Activated naive CD8-positive, alpha-beta T cell (primary cell): ENCODE results near the gene TMEM95.

ENCODE experiments used
- H3K27ac Mint-ChIP-seq: one replicate; pipeline ENCODE4 v1.8.0; 2021; ENCODE audit warnings: mixed read lengths
- H3K27me3 Mint-ChIP-seq: one replicate; pipeline ENCODE4 v1.8.0; 2021; ENCODE audit warnings: mixed read lengths
- H3K36me3 Mint-ChIP-seq: one replicate; pipeline ENCODE4 v1.8.0; 2021; ENCODE audit warnings: mixed read lengths
- H3K4me1 Mint-ChIP-seq: one replicate; pipeline ENCODE4 v1.8.0; 2021; ENCODE audit warnings: low read depth, mixed read lengths
- H3K4me3 Mint-ChIP-seq: one replicate; pipeline ENCODE4 v1.8.0; 2021; ENCODE audit warnings: mild to moderate bottlenecking, mixed read lengths
- H3K9me3 Mint-ChIP-seq: one replicate; pipeline ENCODE4 v1.8.0; 2021; ENCODE audit warnings: low read depth, mixed read lengths

Gene TMEM95

DNA sequence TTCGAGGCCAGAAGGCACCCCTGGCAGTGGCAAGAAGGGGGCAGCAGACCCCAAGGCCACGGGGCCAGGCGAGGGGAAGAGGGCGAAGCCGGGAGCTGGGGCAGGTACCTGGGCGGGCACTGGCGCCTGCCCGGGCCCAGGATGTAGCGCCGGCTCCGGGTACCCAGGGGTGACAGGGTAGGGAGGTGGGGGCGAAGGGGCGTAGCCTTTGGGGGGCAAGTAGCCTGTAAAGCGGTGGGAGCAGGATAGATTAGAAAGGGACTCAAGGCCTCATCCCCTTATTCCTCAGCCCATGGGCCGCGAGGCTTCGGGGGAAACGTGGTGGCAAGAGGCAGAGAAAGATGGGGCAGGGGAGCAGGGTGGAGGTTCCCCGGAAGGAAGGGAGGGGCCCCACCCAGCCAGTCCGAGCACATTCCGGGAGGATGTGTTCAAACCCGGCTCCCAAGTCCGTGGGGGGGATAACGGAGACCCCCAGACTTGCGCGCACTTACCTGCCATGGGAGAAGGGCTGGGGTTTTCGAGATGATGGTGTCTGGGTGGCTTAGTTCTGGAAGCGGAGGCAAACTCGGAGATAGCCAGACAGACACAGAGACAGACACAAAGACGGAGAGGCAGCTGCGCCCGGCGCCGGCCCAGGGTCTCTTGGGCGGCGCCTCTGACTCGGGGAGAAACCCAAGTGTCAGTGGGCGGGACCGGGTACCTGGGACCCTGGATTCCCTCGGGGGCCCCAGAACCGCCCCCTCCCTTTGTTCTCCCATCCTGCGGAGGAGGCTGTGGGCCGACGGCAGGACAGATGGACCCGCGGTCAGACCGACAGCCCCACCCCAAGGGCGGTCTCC, 38.9 kb downstream of the TMEM95 start:
- no peaks in the 10 kb centered on the region for H3K36me3 Mint-ChIP-seq
- no peaks in the 10 kb centered on the region for H3K27me3 Mint-ChIP-seq
- H3K4me1 Mint-ChIP-seq, result peaks cover 28% of the 10 kb centered on the region
- no peaks in the 10 kb centered on the region for H3K9me3 Mint-ChIP-seq
- peak overlapping the region; percentile 87 for H3K27ac Mint-ChIP-seq
- H3K4me3 Mint-ChIP-seq, result peak overlapping the region; percentile 92

DNA sequence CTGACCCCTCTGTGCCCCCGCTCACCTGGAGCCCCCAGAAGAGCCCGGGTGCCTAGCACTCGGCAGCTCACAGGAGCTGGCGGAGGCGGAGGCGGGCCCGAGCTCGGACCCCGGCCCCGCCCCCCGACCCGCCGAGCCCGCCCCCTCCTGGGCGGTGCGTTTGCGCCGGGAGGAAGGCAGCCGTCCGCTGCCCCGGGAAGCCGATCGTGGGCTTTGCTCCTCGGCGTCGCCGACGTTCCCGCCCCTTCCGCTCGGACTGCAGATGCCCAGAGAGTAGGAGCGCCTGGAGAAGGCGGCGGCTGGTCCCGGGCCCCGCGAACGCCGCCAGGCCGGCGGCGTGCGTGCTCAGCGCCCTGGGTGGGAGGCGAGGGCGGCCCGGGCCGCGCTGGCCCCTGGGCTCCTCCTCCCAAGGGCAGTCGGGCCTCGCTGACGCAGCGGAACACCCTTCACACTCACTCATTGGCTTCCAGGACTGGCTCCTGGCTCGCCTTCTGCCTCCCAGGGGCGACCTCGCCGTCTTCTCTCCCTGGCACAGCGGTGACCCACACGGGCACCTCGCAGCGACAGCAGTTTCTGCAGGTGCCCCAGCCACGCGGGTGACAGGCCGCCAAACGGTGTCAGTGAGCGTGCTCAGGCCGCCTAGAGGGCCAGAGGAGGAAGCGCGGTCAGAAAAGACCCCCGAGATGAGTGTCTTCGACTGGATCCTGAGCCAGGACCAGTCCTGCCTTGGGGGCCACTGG, 39.7 kb downstream of the TMEM95 start, which contains the start of gene PLSCR3:
PLSCR3 (minus strand) TSS at position 74 of the 740 bp plus-strand sequence. CDS start 415 bp downstream, outside the sequence.
- Mint-ChIP-seq H3K9me3 (no peaks in the 10 kb centered on the region), H3K36me3 (no peaks in the 10 kb centered on the region), H3K4me3 (peak within 1 kb of the TSS; percentile 93), H3K27me3 (no peaks in the 10 kb centered on the region), H3K4me1 (peaks cover 26% of the 10 kb centered on the region), H3K27ac (peak within 1 kb of the TSS; percentile 95)

DNA sequence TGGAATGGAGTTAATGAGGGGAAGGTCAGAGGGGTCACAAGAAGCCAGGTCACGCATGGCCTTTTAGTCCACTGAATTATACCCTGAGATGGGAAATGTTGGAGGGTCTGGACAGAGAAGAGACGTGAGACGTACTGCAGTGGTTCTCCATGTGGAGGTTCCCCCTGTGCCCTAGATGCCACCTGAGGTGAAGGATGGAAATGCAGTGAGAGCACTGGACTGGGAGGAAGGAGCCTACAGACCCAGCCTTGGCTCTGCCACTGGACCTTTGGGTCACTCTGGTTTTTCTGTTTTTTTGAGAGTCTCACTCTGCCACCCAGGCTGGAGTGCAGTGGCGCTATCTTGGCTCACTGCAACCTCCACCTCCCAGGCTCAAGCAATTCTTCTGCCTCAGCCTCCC, 41.2 kb downstream of the TMEM95 start:
- peak overlapping the region; percentile 50 for H3K27ac Mint-ChIP-seq
- peak overlapping the region; percentile 52 for H3K4me3 Mint-ChIP-seq
- H3K9me3 Mint-ChIP-seq, result no peaks in the 10 kb centered on the region
- peaks cover 21% of the 10 kb centered on the region for H3K4me1 Mint-ChIP-seq
- H3K27me3 Mint-ChIP-seq, result no peaks in the 10 kb centered on the region
- H3K36me3 Mint-ChIP-seq, result no peaks in the 10 kb centered on the region

DNA sequence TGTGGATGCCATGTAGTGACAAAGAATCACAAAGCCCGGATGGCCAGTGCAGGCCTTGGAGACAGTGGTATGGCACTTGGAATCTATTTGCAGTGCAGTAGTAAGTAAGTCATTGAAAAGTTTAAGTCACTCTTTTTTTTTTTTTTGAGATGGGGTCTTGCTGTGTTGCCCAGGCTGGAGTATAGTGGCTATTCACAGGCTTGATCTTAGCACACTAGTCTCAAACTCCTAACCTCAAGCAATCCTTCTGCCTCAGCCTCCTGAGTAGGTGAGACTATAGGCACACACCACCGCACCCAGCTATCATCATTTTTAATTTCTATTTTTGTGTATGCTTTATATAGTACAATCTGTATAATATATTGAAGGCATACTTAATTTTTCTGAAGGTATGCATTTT, 43.7 kb downstream of the TMEM95 start:
- H3K9me3 Mint-ChIP-seq, result no peaks in the 10 kb centered on the region
- no peak overlapping the region for H3K27ac Mint-ChIP-seq
- H3K36me3 Mint-ChIP-seq, result peaks cover 2% of the 10 kb centered on the region
- H3K4me3 Mint-ChIP-seq, result no peak overlapping the region
- no peaks in the 10 kb centered on the region for H3K27me3 Mint-ChIP-seq
- H3K4me1 Mint-ChIP-seq, result peaks cover 16% of the 10 kb centered on the region

DNA sequence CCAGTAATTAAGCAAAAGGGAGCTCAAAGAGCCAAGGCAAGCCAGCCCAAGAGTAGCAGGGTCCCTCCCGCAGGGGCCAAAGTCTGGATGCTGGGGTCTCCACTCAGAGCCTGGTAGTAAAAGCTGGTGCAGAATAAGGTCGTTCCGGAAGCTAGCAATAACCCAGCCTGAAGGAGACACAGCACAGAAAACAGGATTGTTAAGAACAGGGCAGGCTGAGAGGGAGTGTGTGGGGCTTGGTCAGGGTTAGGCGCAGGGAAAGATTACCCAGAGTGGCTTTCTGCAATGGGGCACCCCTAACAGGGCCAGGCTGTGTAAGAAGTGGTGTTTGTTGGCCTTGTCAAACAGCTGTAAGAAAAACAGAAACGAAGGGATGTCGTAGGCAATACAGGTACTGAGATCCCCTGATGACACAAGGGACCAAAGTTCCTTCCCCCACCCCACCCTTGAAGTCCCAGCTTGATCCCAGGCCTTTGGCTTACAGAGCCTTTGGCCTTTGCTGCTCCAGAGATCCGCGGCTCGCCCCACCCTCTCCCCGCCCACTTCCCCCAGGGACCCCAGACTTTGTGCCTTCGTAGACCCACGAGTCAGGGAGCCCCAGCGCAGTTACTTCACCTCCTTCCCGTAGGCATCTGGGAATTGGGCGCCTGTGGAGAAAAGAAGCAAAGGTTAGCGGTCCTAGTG, 48.2 kb downstream of the TMEM95 start:
- Mint-ChIP-seq H3K36me3 (peaks cover 2% of the 10 kb centered on the region), H3K27ac (peak overlapping the region; percentile 54), H3K27me3 (no peaks in the 10 kb centered on the region), H3K4me3 (peak overlapping the region; percentile 95), H3K4me1 (peaks cover 18% of the 10 kb centered on the region), H3K9me3 (no peaks in the 10 kb centered on the region)

DNA sequence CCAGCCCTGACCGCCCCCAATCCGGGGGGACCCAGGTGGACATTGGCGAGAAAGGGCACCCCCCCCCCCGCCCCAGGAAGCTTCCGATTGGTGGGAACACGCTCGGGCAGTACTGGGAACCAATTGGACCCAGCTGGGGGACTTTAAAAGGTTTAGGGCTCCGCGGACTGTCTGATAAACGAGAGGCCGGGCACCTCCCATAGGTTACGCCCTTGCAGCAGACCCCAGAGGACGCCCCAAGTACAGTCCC, 48.7 kb downstream of the TMEM95 start:
- peak overlapping the region; percentile 95 for H3K4me3 Mint-ChIP-seq
- H3K36me3 Mint-ChIP-seq, result peaks cover 2% of the 10 kb centered on the region
- peak overlapping the region; percentile 89 for H3K27ac Mint-ChIP-seq
- H3K4me1 Mint-ChIP-seq, result peaks cover 18% of the 10 kb centered on the region
- no peaks in the 10 kb centered on the region for H3K9me3 Mint-ChIP-seq
- no peaks in the 10 kb centered on the region for H3K27me3 Mint-ChIP-seq

DNA sequence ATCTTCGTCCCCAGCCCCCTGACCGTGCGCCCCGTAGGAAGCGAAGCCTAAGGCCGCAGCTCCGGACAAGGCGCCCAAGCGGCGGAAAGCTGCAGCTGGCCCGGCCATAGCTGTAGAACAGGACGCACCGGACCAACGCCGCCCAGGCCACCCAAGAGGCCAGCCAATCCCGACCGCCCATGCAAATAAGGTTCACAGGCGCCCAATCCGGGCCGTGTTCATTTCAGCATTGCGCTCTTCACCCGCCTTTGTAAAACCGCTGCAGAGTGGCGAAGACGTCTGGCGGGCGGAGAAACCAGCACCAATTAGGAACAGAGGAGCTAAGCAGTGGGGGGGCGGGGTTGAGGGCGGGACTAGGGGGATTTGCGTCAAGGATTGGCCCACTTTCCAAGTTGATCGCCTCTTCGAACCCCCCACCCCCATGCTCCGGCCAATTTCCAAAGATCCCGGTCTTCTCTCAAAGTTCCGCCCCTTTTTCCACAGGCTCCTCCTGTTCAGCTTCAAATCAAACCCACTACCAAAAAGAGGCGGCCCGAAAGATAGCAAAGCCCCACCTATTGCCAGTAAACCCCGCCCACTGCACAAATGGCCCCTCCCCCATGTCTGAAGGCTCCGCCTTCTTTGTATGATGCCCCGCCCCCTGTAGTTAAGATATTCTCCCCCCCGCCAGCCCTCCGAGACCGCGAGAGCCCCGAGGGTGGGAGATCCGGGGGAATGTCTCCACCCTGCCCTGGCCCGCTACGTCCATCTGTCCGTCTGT, 49.2 kb downstream of the TMEM95 start, which contains the start of gene TMEM256:
TMEM256 (minus strand) TSS at position 121 of the 760 bp plus-strand sequence; CDS start at position 108, 13 bp downstream.
- Mint-ChIP-seq H3K27me3 (no peaks in the 10 kb centered on the region), H3K36me3 (peaks cover 2% of the 10 kb centered on the region), H3K27ac (peak within 1 kb of the TSS; percentile 89), H3K9me3 (no peaks in the 10 kb centered on the region), H3K4me1 (peaks cover 20% of the 10 kb centered on the region), H3K4me3 (peak within 1 kb of the TSS; percentile 95)

DNA sequence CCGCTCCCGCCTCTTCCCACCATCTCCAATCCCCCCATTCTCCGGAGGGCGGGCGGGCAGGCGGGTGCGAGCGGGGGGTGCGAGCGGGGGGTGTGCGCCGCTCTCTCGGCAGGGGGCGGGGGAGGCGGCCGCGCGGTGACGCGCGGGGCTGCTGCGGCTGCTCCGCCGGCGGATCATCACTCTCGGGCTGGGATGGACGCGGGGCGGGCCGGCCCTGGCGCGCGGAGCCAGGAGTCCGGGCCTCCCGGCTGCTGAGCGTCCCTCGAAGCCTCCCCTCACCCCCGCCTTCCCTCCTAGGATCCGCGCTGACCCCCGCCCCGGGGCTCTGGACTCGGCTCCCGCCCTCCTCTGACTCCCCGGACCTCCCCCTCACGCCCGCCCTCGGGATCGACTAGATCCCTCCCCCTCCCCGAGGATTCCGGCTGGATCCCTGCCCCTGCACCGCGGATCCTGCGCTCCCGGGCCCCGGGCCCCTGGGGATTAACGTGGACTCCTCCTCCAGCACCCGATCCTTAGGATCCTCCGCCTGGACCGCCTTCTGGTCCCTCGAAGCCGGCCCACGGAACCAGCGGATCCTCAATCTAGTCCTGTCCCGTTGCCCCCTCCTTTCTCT, 49.9 kb downstream of the TMEM95 start:
- H3K36me3 Mint-ChIP-seq, result peaks cover 2% of the 10 kb centered on the region
- no peaks in the 10 kb centered on the region for H3K9me3 Mint-ChIP-seq
- no peaks in the 10 kb centered on the region for H3K27me3 Mint-ChIP-seq
- peak overlapping the region; percentile 95 for H3K4me3 Mint-ChIP-seq
- no peak overlapping the region for H3K27ac Mint-ChIP-seq
- H3K4me1 Mint-ChIP-seq, result peaks cover 20% of the 10 kb centered on the region

DNA sequence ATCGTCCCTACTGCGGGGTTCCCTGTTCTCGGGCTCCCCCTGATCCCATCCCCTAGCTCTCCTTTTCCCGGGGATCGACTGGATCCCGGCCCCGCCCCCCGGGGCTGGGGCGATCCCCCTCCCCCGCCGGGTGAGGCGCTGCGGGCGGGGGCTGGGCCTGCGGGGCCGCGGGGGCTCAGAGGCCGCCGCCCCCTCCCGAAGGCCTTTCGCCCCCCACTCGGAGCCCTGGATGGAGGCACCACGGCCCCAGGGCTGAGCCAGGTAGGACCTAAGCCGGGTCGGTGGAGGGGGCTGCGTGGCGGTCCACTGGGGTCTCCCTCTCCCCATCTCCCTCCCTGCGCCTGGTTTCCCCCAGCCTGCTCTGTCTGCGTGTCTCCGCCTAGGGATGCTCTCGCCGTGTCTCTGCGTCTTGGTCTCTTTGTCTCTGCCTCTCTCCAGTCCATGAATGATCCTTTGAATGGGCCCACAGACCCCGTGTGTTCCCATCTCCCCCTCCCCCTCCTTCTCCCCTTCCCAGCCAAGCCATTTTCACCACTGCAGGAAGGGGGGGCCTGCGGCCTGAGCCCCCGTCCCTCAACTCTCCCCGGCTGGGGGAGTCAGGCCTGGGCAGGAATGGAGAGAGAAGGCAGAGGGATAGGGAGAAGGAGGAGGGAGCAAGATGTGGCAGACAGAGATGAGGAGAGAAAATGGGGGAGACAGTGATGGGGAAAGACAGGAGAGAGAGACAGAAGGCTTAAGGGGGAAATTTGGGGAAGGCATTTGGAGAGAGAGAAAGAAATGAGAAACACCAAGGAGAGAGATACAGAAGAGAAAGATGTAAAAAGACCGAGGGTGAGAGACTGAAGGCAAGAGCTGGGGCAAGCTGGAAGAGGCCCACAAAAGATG, 50.6 kb downstream of the TMEM95 start:
- peak overlapping the region; percentile 84 for H3K4me3 Mint-ChIP-seq
- no peaks in the 10 kb centered on the region for H3K27me3 Mint-ChIP-seq
- no peaks in the 10 kb centered on the region for H3K9me3 Mint-ChIP-seq
- peak overlapping the region; percentile 47 for H3K27ac Mint-ChIP-seq
- H3K36me3 Mint-ChIP-seq, result peaks cover 2% of the 10 kb centered on the region
- H3K4me1 Mint-ChIP-seq, result peaks cover 20% of the 10 kb centered on the region

DNA sequence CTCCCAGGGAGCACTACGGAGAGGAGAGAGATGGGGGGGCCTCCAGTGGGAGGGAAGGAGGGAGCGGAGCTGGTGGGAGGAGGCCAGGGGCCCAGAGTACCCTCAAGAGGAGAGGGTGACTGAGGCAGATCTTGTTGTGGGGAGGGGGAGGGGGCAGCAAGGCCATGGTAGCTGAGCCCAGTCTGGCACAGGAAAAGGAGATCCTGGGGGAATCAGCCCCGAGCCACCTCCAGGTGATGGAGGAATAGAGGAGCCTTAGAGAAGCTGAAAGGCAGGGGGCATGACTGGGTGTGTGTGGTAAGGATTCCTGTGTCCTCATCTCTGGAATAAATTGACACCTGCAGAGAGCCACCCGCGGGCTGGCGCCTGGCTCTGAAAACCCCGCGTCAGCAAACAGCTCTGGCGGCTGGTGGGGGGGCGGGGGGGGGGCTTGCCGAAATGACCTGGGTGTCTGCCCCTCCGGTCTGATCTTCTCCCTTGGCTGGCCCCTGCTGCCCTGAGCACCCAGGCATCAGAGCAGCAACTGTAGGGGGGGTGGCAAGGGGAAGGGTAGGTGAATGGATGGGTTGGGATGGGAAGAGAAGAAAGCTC, 51.4 kb downstream of the TMEM95 start:
- H3K9me3 Mint-ChIP-seq, result no peaks in the 10 kb centered on the region
- no peak overlapping the region for H3K27ac Mint-ChIP-seq
- H3K4me1 Mint-ChIP-seq, result peaks cover 20% of the 10 kb centered on the region
- H3K36me3 Mint-ChIP-seq, result peaks cover 2% of the 10 kb centered on the region
- H3K4me3 Mint-ChIP-seq, result peak overlapping the region; percentile 84
- no peaks in the 10 kb centered on the region for H3K27me3 Mint-ChIP-seq
